Measurements from ENCODE around the gene C22orf42.

C22orf42 gene

GRCh38 chr22:32132783-32133182 is 26.3 kb downstream of the C22orf42 start:
- no peak for DNase-seq

GRCh38 chr22:32132126-32132525 is 27.0 kb downstream of the C22orf42 start:
- DNase-seq: no peak

GRCh38 chr22:32130464-32130863 is 28.6 kb downstream of the C22orf42 start:
- DNase-seq: no peak

GRCh38 chr22:32127904-32128303 is 31.2 kb downstream of the C22orf42 start:
- DNase-seq: no peak

GRCh38 chr22:32123657-32124056 is 35.4 kb downstream of the C22orf42 start:
- no peak for DNase-seq

GRCh38 chr22:32122899-32123298 is 36.2 kb downstream of the C22orf42 start:
- DNase-seq: no peak

- DNase-seq: no peak
Observed at GRCh38 chr22:32120603-32121002, 38.5 kb downstream of the C22orf42 start.

GRCh38 chr22:32119568-32120235 is 39.4 kb downstream of the C22orf42 start:
- DNase-seq: no peak

- DNase-seq: no peak
Observed at GRCh38 chr22:32112380-32112779, 46.7 kb downstream of the C22orf42 start.

- DNase-seq: no peak
Observed at GRCh38 chr22:32106930-32107329, 52.2 kb downstream of the C22orf42 start.

GRCh38 chr22:32103658-32104315 is 55.3 kb downstream of the C22orf42 start:
- no peak for DNase-seq

GRCh38 chr22:32100711-32101110 is 58.4 kb downstream of the C22orf42 start:
- no peak for DNase-seq

Data from femur (tissue), 1 donor.